ENCODE results near the gene CD84.
"Not testable (repeated sequence)": the region's sequence is repeated elsewhere in the genome, so short reads cannot be mapped to it uniquely, and the experiment has no call there.

Gene CD84

DNA sequence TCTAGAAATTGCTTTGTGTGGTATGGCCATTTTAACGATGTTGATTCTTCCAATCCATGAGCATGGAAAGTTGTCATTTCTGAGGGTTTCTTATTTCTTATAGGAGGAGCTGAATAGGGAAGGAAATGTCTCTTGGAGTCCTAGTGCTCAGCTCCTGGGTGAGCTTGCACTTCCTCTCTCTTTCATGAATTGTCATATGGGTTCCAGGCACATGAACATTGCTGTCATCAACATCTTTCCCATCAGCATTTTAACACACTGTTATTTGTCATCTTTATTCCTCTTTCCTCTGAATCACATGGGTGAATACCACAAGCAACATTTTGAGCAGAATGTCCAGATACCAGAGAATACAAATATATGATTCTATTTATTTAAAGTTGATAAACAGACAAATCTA, 79.7 kb downstream of the CD84 start:
- DNase-seq = no peak

DNA sequence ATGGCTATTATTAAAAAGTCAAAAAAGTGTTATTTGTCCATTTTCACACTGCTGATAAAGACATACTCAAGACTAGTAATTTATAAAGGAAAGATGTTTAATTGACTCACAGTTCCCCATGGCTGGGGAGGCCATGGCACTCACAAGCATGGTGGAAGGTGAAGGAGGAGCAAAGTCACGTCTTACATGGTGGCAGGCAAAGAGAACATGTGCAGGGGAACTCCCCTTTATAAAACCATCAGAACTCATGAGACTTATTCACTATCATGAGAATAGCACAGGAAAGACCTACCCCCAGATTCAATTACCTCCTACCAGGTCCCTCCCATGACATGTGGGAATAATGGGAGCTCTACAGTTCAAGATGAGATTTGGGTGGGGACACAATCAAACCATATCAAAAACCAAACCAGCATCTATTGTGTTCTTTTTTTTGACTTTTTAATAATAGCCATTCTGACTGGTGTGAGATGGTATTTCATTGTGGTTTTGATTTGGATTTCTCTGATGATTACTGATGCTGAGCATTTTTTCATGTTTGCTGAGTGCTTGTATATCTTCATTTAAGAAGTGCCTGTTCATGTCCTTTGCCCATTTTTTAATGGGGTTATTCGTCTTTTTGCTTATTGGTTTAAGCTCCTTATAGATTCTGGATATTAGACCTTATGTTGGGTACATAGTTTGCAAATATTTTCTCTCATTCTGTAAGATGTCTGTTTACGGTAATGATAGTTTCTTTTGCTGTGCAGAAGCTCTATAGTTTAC, 80.8 kb downstream of the CD84 start:
- not testable (repeated sequence) for DNase-seq

DNA sequence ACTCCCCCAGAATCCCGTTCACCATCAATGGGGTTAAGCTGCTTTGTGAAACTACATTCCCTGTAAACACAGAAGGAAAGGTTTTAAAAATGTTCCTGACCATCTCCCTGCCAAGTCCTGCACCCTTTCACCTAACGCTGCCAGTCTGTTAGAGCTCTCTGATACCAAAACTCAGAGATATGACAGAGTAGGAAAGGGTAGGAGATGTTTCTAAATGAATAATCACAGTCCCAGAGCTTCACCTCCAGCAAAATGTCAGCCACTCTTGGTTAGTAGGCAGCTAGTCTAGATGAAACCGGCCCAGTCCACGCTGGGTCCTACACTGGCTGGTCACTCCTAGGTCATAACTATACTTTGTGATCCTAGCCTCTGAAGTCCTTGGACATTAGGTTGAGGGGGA, 83.0 kb downstream of the CD84 start:
- DNase-seq = no peak

DNA sequence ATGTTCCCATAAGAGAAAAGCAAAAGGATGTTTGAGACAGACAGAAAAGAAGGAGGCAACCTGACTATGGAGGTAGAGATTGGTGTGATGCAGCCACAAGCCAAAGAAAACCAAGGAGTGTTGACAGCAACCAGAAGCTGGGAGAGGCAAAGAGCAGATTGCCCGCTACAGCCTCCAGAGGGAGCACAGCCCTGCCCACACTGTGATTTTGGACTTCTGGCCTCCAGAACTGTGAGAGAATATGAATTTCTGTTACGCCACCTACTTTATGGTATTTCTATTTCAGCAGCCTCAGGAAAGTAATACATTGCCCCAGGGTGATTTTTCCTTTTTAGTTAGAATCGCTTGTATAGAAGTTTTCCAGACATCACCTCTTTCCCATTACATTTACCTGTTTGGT, 84.7 kb downstream of the CD84 start:
- no peak for DNase-seq

DNA sequence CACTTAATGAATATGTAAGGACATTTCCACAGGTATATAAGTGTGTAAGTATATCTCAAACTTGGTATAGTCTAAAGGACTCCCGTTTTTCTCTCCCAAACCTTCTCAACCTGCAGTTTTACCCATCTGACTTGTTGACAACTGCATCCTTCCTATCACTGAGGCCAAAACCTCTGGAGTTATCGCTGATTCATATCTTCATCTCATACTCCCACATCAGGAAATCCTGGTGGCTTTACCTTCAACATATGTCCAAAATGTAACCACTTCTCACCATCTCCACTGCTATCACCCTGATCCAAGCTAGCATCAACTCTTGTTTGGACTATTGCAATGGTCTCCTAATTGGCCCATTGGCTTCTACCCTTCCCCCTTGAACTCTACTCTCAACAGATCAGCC, 86.7 kb downstream of the CD84 start:
- DNase-seq = no peak

DNA sequence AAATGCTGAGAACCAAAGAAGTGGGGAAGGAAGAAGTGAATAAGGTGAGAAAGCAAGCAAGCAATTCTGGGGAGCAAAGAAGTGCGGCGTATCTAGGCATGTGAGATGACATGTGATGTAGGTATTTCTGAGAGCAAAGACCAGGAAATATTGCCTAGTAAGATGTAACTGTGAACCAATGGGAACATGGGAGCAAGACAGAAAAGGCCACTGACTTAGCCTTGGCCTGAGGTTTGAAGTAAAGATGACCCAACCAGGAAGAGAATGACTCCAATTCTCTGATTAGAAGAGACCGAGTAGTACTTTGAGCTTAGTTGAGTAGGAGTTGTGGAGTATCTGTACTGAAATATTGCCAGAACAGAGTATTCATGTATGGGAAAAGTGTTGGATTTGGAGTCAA, 87.3 kb downstream of the CD84 start:
- DNase-seq = no peak

Measured in DMS79 treated with DMSO at 0.1 percent for 48 hours (cell line).